Activated CD4-positive, alpha-beta T cell treated with anti-CD3 and anti-CD28 coated beads, Interleukin-2, amount 50 U/mL, for 24 hours (primary cell): Measurements from ENCODE around the gene NUDC.
"Not testable (repeated sequence)": the region's sequence is repeated elsewhere in the genome, so short reads cannot be mapped to it uniquely, and the experiment has no call there.

ENCODE experiments used
- DNase-seq, 2 donors: peaks; one replicate each; pipeline ENCODE4 v3.0.0-alpha.2; 2020; ENCODE audit warnings: low read depth in 1 of 2, low spot score in 1 of 2

Gene NUDC

GRCh38 chr1:26921540-26922430 lies at the start of gene NUDC:
Gene NUDC (plus strand): TSS chr1:26921743. CDS start chr1:26921849, 106 bp downstream.
- peak; percentile 90 to 94 for DNase-seq

- DNase-seq: not testable (repeated sequence)
These were observed 48.4 kb upstream of the NUDC start for GRCh38 chr1:26873097-26873496.

GRCh38 chr1:26874896-26875295 lies 46.6 kb upstream of the NUDC start:
- no peak for DNase-seq

GRCh38 chr1:26877326-26877725 lies 44.2 kb upstream of the NUDC start:
- no peak for DNase-seq

GRCh38 chr1:26879793-26880192 lies 41.8 kb upstream of the NUDC start:
- DNase-seq: no peak

- not testable (repeated sequence) for DNase-seq
These were observed 39.9 kb upstream of the NUDC start for GRCh38 chr1:26881611-26882010.

GRCh38 chr1:26882696-26883463 lies 38.7 kb upstream of the NUDC start:
- DNase-seq: no peak

GRCh38 chr1:26887125-26887524 lies 34.4 kb upstream of the NUDC start:
- no peak for DNase-seq

GRCh38 chr1:26888231-26888630 lies 33.3 kb upstream of the NUDC start:
- no peak for DNase-seq

- peak; percentile 54 to 73 for DNase-seq
These were observed 31.7 kb upstream of the NUDC start, which contains the start of gene GPN2 for GRCh38 chr1:26889551-26890466. Gene GPN2 (minus strand): TSS chr1:26890283. CDS start chr1:26890096, 187 bp downstream.

- no peak for DNase-seq
These were observed 31.1 kb upstream of the NUDC start for GRCh38 chr1:26890467-26890796.

- no peak for DNase-seq
These were observed 27.3 kb upstream of the NUDC start for GRCh38 chr1:26894263-26894662.

GRCh38 chr1:26897351-26897750 lies 24.2 kb upstream of the NUDC start:
- DNase-seq: no peak

- DNase-seq: peak; percentile 79 to 85
These were observed 21.3 kb upstream of the NUDC start, which contains the start of gene GPATCH3 for GRCh38 chr1:26900001-26900814. Gene GPATCH3 (minus strand): TSS chr1:26900467. CDS start chr1:26900442, 25 bp downstream.

GRCh38 chr1:26900815-26901511 lies 20.6 kb upstream of the NUDC start:
- no peak for DNase-seq

GRCh38 chr1:26907071-26907917 lies 14.2 kb upstream of the NUDC start:
- no peak for DNase-seq

GRCh38 chr1:26909951-26910342 lies 11.6 kb upstream of the NUDC start:
- DNase-seq: no peak

GRCh38 chr1:26910343-26911160 lies 11.0 kb upstream of the NUDC start:
- DNase-seq: no peak
